ENCODE measurements around the gene EML2. TPM values are rescaled to one million over a fixed set of nuclear protein-coding genes. Genes with fewer than 3 reads are reported as not detected.

The EML2 gene
- total RNA-seq, 4 donors from 2014 or later: 17.5 to 60.2 (median 46.9) TPM

GRCh38 chr19:45560038-45560437 is 79.2 kb downstream of the EML2 start:
- no peak overlapping the region for H3K4me3 ChIP-seq
- no peaks in the 10 kb centered on the region for H3K27me3 ChIP-seq
- DNase-seq: no peak
- no peaks in the 10 kb centered on the region for H3K9me3 ChIP-seq
- H3K36me3 ChIP-seq: no peaks in the 10 kb centered on the region
- no peak for TF ChIP-seq CTCF (IDR thresholded peaks at IDR 0.05)
- TF ChIP-seq POLR2A (IDR thresholded peaks at IDR 0.05): no peak
- H3K27ac ChIP-seq: no peak overlapping the region
- peaks cover 0 to 39% (median 5%) of the 10 kb centered on the region in 4 donors for H3K4me1 ChIP-seq

Small RNA genes within 50 kb of the gene (small RNA-seq; reads per million reads assigned to genes)
- 0.23 to 0.57 reads per million in 2 donors for gene MIR642A
- 0.06 to 0.32 reads per million in 2 donors for gene RN7SL836P

Other genes with a start within 250 kb of the EML2 start
- 10 to 100 TPM; 16.5 to 53.9 (median 36.2) TPM for gene PPP1R13L, start 234.3 kb downstream of the EML2 start, total RNA-seq
- gene POLR1G, start 232.8 kb downstream of the EML2 start, total RNA-seq: 10 to 100 TPM in 1 of 4 donors, 1 to 10 TPM in 2, under 1 TPM in 1; 0.88 to 10.7 (median 2.5) TPM
- 10 to 100 TPM; 39.9 to 69.3 (median 52.5) TPM for gene ERCC1, start 215.5 kb downstream of the EML2 start, total RNA-seq
- gene FOSB, start 171.4 kb downstream of the EML2 start, total RNA-seq: 10 to 100 TPM in 2 of 4 donors, 1 to 10 TPM in 1, under 1 TPM in 1; 0.85 to 56.1 (median 9.6) TPM
- gene RTN2, start 142.3 kb downstream of the EML2 start, total RNA-seq: 10 to 100 TPM in 1 of 4 donors, 1 to 10 TPM in 2, under 1 TPM in 1; 0.53 to 42.1 (median 4.3) TPM
- 1 to 10 TPM in 2 of 4 donors, not detected in 2; 1.5 to 1.7 TPM for gene PPM1N, start 141.0 kb downstream of the EML2 start, total RNA-seq
- 100 to 1,000 TPM in 3 of 4 donors, 10 to 100 TPM in 1; 81.7 to 123 (median 112) TPM for gene VASP, start 131.9 kb downstream of the EML2 start, total RNA-seq
- 10 to 100 TPM in 3 of 4 donors, 1 to 10 TPM in 1; 5.0 to 26.6 (median 13.6) TPM for gene OPA3, start 54.6 kb downstream of the EML2 start, total RNA-seq
- gene GPR4, start 37.2 kb downstream of the EML2 start, total RNA-seq: 1 to 10 TPM in 2 of 4 donors, under 1 TPM in 2; 0.18 to 3.4 (median 1.7) TPM
- 1 to 10 TPM in 3 of 4 donors, not detected in 1; 4.6 to 6.0 (median 5.6) TPM for gene GIPR, start 28.8 kb upstream of the EML2 start, total RNA-seq
- gene SNRPD2, start 52.6 kb upstream of the EML2 start, total RNA-seq: 10 to 100 TPM; 47.3 to 86.2 (median 67.3) TPM
- 10 to 100 TPM in 1 of 4 donors, 1 to 10 TPM in 3; 6.1 to 11.6 (median 7.4) TPM for gene QPCTL, start 53.3 kb upstream of the EML2 start, total RNA-seq
- gene FBXO46, start 91.5 kb upstream of the EML2 start, total RNA-seq: 10 to 100 TPM in 3 of 4 donors, 1 to 10 TPM in 1; 8.3 to 25.2 (median 19.7) TPM
- not detected for gene MEIOSIN, start 94.0 kb upstream of the EML2 start, total RNA-seq
- gene SIX5, start 129.9 kb upstream of the EML2 start, total RNA-seq: 10 to 100 TPM in 1 of 4 donors, 1 to 10 TPM in 3; 3.3 to 11.5 (median 6.2) TPM
- 10 to 100 TPM; 10.5 to 63.5 (median 43.5) TPM for gene DMPK, start 143.1 kb upstream of the EML2 start, total RNA-seq
- gene DMWD, start 153.4 kb upstream of the EML2 start, total RNA-seq: 10 to 100 TPM; 20.8 to 63.8 (median 35.4) TPM
- gene RSPH6A, start 175.9 kb upstream of the EML2 start, total RNA-seq: 1 to 10 TPM in 1 of 4 donors, under 1 TPM in 1, not detected in 2; 0.54 to 3.3 TPM
- 100 to 1,000 TPM in 1 of 4 donors, 10 to 100 TPM in 3; 44.0 to 158 (median 90.3) TPM for gene SYMPK, start 223.8 kb upstream of the EML2 start, total RNA-seq
- 10 to 100 TPM in 3 of 4 donors, 1 to 10 TPM in 1; 9.1 to 17.0 (median 10.6) TPM for gene FOXA3, start 224.9 kb upstream of the EML2 start, total RNA-seq
- 10 to 100 TPM; 18.2 to 26.4 (median 23.1) TPM for gene IRF2BP1, start 246.7 kb upstream of the EML2 start, total RNA-seq